Smooth muscle cell (in vitro differentiated cells): ENCODE measurements around the gene PCDHA7. TPM values are rescaled to one million over a fixed set of nuclear protein-coding genes. Genes with fewer than 3 reads are reported as not detected.
"Not testable (repeated sequence)": the region's sequence is repeated elsewhere in the genome, so short reads cannot be mapped to it uniquely, and the experiment has no call there.

Experiments
- DNase-seq: peaks from one replicate; lab custom pipeline; 2025; ENCODE audit not compliant: unreplicated experiment; lab: John Stamatoyannopoulos, UW
- H2AFZ ChIP-seq: fragments of 200-600 bp; sonication (generic); 2 replicates; pipeline ENCODE4 v1.6.0; 2016; ENCODE audit warnings: antibody characterized with exemption, low read depth, mild to moderate bottlenecking
- H3F3A ChIP-seq: fragments of 200-600 bp; sonication (generic); 2 replicates; pipeline ENCODE4 v1.6.0; 2017; ENCODE audit warnings: antibody characterized with exemption, low read depth
- H3K27ac ChIP-seq: fragments of 200-600 bp; sonication (generic); 2 replicates; pipeline ENCODE4 v1.5.1; 2016; ENCODE audit warnings: low read depth, mild to moderate bottlenecking
- H3K27me3 ChIP-seq: fragments of 200-600 bp; sonication (generic); 2 replicates; pipeline ENCODE4 v1.6.1; 2016; ENCODE audit warnings: low read depth, mild to moderate bottlenecking
- H3K36me3 ChIP-seq: fragments of 200-600 bp; sonication (generic); 2 replicates; pipeline ENCODE4 v1.5.1; 2016; ENCODE audit warnings: low read depth
- H3K4me1 ChIP-seq: fragments of 200-600 bp; sonication (generic); 2 replicates; pipeline ENCODE4 v1.5.1; 2016; ENCODE audit warnings: low read depth
- H3K4me2 ChIP-seq: fragments of 200-600 bp; sonication (generic); 2 replicates; pipeline ENCODE4 v1.6.0; 2016; ENCODE audit warnings: mild to moderate bottlenecking
- H3K4me3 ChIP-seq: fragments of 200-600 bp; sonication (generic); 2 replicates; pipeline ENCODE4 v1.5.1; 2016; ENCODE audit warnings: mild to moderate bottlenecking
- H3K79me2 ChIP-seq: fragments of 200-600 bp; sonication (generic); 2 replicates; pipeline ENCODE4 v1.6.0; 2016; ENCODE audit warnings: low read depth, mild to moderate bottlenecking
- H3K9ac ChIP-seq: fragments of 200-600 bp; sonication (generic); 2 replicates; pipeline ENCODE4 v1.6.0; 2016; ENCODE audit warnings: low read depth
- H3K9me3 ChIP-seq: fragments of 200-600 bp; sonication (generic); replicated peaks from 2 replicates; pipeline ENCODE4 v1.5.1; 2016; ENCODE audit warnings: low read depth
- H4K20me1 ChIP-seq: fragments of 200-600 bp; sonication (generic); 2 replicates; pipeline ENCODE4 v1.6.0; 2016; ENCODE audit warnings: low read depth
- WGBS: methylation state at CpG from one replicate; pipeline ENCODE4 v1.1.7; 2016; ENCODE audit warnings: low lambda C conversion rate; 5-methylcytosine and 5-hydroxymethylcytosine counted together
- polyA plus RNA-seq: library from polyadenylated mRNA; unstranded; fragments of >200 nt; fragmentation: Nextera tagmentation; extraction: Ambion mirVana; gene quantifications from 2 replicates; pipeline ENCODE4 v1.2.1, GENCODE V29; 2016
- total RNA-seq: library from RNA; depleted of rRNA; stranded (reverse); fragments of >200 nt; gene quantifications from 2 replicates; pipeline ENCODE4 v1.2.3, GENCODE V29; 2014
- TF ChIP-seq, protein P1 (sequence below): fragments of 200-600 bp; sonication (generic); IDR thresholded peaks from 2 replicates; pipeline ENCODE4 v1.5.1; 2017; ENCODE audit warnings: borderline replicate concordance, mild to moderate bottlenecking, antibody characterized with exemption; ENCODE audit not compliant: insufficient read depth, poor library complexity, severe bottlenecking

Gene PCDHA7
- total and polyA plus RNA-seq, 2 experiments from 2014 or later, result 1.0 to 3.1 TPM

- Histone ChIP-seq H3K9ac (peak within 1 kb of the TSS; percentile 39), H3K4me2 (peak within 1 kb of the TSS; percentile 85), H3F3A (no peaks in the 10 kb centered on the region), H2AFZ (peak within 1 kb of the TSS; percentile 55), H3K27me3 (no peaks in the 10 kb centered on the region), H3K4me1 (peaks cover 9% of the 10 kb centered on the region), H3K79me2 (no peaks in the 10 kb centered on the region), H3K27ac (peak within 1 kb of the TSS; percentile 41), H4K20me1 (peaks cover 3% of the 10 kb centered on the region), H3K36me3 (no peaks in the 10 kb centered on the region), H3K4me3 (peak within 1 kb of the TSS; percentile 72), H3K9me3 (no peaks in the 10 kb centered on the region)
- DNase-seq, result no peak
- 7% methylated on average over 47 of the region's 47 CpGs for WGBS
- TF ChIP-seq, protein P1, sequence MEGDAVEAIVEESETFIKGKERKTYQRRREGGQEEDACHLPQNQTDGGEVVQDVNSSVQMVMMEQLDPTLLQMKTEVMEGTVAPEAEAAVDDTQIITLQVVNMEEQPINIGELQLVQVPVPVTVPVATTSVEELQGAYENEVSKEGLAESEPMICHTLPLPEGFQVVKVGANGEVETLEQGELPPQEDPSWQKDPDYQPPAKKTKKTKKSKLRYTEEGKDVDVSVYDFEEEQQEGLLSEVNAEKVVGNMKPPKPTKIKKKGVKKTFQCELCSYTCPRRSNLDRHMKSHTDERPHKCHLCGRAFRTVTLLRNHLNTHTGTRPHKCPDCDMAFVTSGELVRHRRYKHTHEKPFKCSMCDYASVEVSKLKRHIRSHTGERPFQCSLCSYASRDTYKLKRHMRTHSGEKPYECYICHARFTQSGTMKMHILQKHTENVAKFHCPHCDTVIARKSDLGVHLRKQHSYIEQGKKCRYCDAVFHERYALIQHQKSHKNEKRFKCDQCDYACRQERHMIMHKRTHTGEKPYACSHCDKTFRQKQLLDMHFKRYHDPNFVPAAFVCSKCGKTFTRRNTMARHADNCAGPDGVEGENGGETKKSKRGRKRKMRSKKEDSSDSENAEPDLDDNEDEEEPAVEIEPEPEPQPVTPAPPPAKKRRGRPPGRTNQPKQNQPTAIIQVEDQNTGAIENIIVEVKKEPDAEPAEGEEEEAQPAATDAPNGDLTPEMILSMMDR, result peak; percentile 66
Measured at GRCh38 chr5:140875085-140876065, 41.3 kb downstream of the PCDHA7 start, which contains the start of gene PCDHA12. PCDHA12 (plus strand) TSS chr5:140875308; CDS start chr5:140875473, 165 bp downstream.

GRCh38 chr5:140876541-140877261, 42.6 kb downstream of the PCDHA7 start:
- H3K36me3 ChIP-seq, H3K9me3 ChIP-seq, H3K27ac ChIP-seq, H3K4me1 ChIP-seq, H3K79me2 ChIP-seq, H3K4me2 ChIP-seq, DNase-seq, H4K20me1 ChIP-seq, H3K4me3 ChIP-seq, H3K27me3 ChIP-seq, H2AFZ ChIP-seq, H3K9ac ChIP-seq, H3F3A ChIP-seq: not testable (repeated sequence)
- WGBS, result 97% methylated on average over 73 of the region's 80 CpGs

DNA sequence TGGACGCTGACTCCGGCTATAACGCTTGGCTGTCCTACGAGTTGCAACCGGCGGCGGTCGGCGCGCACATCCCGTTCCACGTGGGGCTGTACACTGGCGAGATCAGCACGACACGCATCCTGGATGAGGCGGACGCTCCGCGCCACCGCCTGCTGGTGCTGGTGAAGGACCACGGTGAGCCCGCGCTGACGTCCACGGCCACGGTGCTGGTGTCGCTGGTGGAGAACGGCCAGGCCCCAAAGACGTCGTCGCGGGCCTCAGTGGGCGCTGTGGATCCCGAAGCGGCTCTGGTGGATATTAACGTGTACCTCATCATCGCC, 43.2 kb downstream of the PCDHA7 start:
- peaks cover 3% of the 10 kb centered on the region for H4K20me1 ChIP-seq
- H3K79me2 ChIP-seq, result no peaks in the 10 kb centered on the region
- no peak overlapping the region for H2AFZ ChIP-seq
- H3F3A ChIP-seq, result no peaks in the 10 kb centered on the region
- no peaks in the 10 kb centered on the region for H3K27me3 ChIP-seq
- H3K9ac ChIP-seq, result no peak overlapping the region
- H3K4me3 ChIP-seq, result no peak overlapping the region
- H3K9me3 ChIP-seq, result no peaks in the 10 kb centered on the region
- no peak for DNase-seq
- TF ChIP-seq, protein P1, result no peak
- peaks cover 9% of the 10 kb centered on the region for H3K4me1 ChIP-seq
- no peaks in the 10 kb centered on the region for H3K36me3 ChIP-seq
- WGBS, result 98% methylated on average over 33 of the region's 37 CpGs
- H3K4me2 ChIP-seq, result no peak overlapping the region
- no peak overlapping the region for H3K27ac ChIP-seq

DNA sequence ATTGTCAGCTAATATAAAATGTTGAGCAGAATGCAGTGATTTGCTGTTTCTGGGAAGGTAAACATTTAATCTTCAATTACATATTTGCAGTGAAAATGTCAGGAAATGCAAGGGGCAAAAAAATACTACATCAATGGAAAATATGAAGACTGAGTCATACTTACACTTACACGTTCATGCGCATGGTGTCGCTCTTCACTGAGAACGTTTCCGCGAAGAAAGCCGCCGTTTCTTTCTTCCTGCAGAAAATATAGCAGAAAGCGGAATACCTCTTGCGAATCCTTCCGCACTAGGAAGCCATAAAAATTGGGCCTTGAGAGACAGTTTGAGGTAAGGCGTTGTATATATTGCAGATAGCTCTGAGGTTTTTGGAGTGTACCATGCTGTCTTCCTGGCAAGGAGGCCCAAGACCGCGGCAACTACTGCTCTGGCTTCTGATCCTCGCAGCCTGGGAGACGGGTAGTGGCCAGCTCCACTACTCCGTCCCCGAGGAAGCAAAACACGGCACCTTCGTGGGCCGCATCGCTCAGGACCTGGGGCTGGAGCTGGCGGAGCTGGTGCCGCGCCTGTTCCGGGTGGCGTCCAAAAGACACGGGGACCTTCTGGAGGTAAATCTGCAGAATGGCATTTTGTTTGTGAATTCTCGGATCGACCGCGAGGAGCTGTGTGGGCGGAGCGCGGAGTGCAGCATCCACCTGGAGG, 48.0 kb downstream of the PCDHA7 start, which contains the start of gene PCDHA13:
TSS of gene PCDHA13 (plus strand) at position 236 of the 702 bp plus-strand sequence. CDS start at position 381, 145 bp downstream.
- 44% methylated on average over 35 of the region's 35 CpGs for WGBS
- no peaks in the 10 kb centered on the region for H3K36me3 ChIP-seq
- H2AFZ ChIP-seq, result peak within 1 kb of the TSS; percentile 85
- H3K4me2 ChIP-seq, result peak within 1 kb of the TSS; percentile 86
- peaks cover 3% of the 10 kb centered on the region for H3K79me2 ChIP-seq
- no peaks in the 10 kb centered on the region for H3F3A ChIP-seq
- H4K20me1 ChIP-seq, result peaks cover 3% of the 10 kb centered on the region
- TF ChIP-seq, protein P1, result peak; percentile 53
- no peaks in the 10 kb centered on the region for H3K27me3 ChIP-seq
- no peak within 1 kb of the TSS for H3K9ac ChIP-seq
- no peaks in the 10 kb centered on the region for H3K4me1 ChIP-seq
- H3K27ac ChIP-seq, result no peak within 1 kb of the TSS
- H3K4me3 ChIP-seq, result peak within 1 kb of the TSS; percentile 54
- no peak for DNase-seq
- H3K9me3 ChIP-seq, result no peaks in the 10 kb centered on the region
